K562 (cell line): ENCODE data around the gene METTL23. TPM values are rescaled to one million over a fixed set of nuclear protein-coding genes. Genes with fewer than 3 reads are reported as not detected.
A peak's percentile ranks its signal among the peaks of the same experiment; 100 is the strongest.

ENCODE experiments used
- HNRNPUL1 ChIP-seq: fragments of 200-400 bp; formaldehyde crosslinking; IDR thresholded peaks from 2 replicates; pipeline ENCODE4 v1.6.1; 2017; ENCODE audit warnings: low read length
- IFI16 ChIP-seq: fragments of 250-450 bp; sonication (Bioruptor Pico); IDR thresholded peaks from 2 replicates; pipeline ENCODE4 v2.1.2; 2022; ENCODE audit warnings: mild to moderate bottlenecking, inconsistent platforms
- KLF13 ChIP-seq: fragments of 450-650 bp; IDR thresholded peaks from 2 replicates; pipeline ENCODE4 v1.6.1; 2016; ENCODE audit warnings: missing genetic modification characterization, low read depth, mild to moderate bottlenecking, missing compliant biosample characterization, moderate library complexity, borderline replicate concordance
- NEUROD1 ChIP-seq: fragments of 150-350 bp; IDR thresholded peaks from 2 replicates; pipeline ENCODE4 v1.6.1; 2014; ENCODE audit warnings: borderline replicate concordance, low read length, low read depth; ENCODE audit not compliant: partially characterized antibody
- NRF1 ChIP-seq, 2 experiments: fragments of 450-650 bp; IDR thresholded peaks in 1 of 2; conservative IDR thresholded peaks in 1 of 2; 2 replicates each; pipeline ENCODE4 v1.6.1; 2014; ENCODE audit warnings: mild to moderate bottlenecking in 2 of 2
- PKNOX1 ChIP-seq: fragments of 450-650 bp; IDR thresholded peaks from 2 replicates; pipeline ENCODE4 v1.6.1; 2016
- SMARCA4 ChIP-seq: fragments of 450-650 bp; IDR thresholded peaks from 2 replicates; pipeline ENCODE4 v1.6.1; 2016
- THRA ChIP-seq: fragments of 450-650 bp; IDR thresholded peaks from 2 replicates; pipeline ENCODE4 v1.6.1; 2017; ENCODE audit warnings: mild to moderate bottlenecking, moderate library complexity
- ZHX1 ChIP-seq: fragments of 150-350 bp; conservative IDR thresholded peaks from 2 replicates; pipeline ENCODE4 v1.6.1; 2014; ENCODE audit warnings: low read length
- ZKSCAN1 ChIP-seq: fragments of 150-350 bp; IDR thresholded peaks from 2 replicates; pipeline ENCODE4 v1.6.1; 2016; ENCODE audit warnings: low read depth, low read length
- ZNF12 ChIP-seq: sonication (generic); formaldehyde crosslinking; IDR thresholded peaks from 2 replicates; pipeline ENCODE4 v1.4.0; 2020; ENCODE audit warnings: mild to moderate bottlenecking, missing genetic modification reagents
- ZNF133 ChIP-seq: fragments of 250-450 bp; sonication (Bioruptor Pico); IDR thresholded peaks from 2 replicates; pipeline ENCODE4 v1.4.0; 2020; ENCODE audit warnings: mild to moderate bottlenecking
- ZNF24 ChIP-seq: fragments of 450-650 bp; IDR thresholded peaks from 2 replicates; pipeline ENCODE4 v1.6.1; 2016
- ZNF407 ChIP-seq: fragments of 450-650 bp; IDR thresholded peaks from 2 replicates; pipeline ENCODE4 v1.6.1; 2016; ENCODE audit warnings: low read depth
- ZNF79 ChIP-seq: fragments of 250-450 bp; sonication (Bioruptor Pico); IDR thresholded peaks from 2 replicates; pipeline ENCODE4 v1.4.0; 2020; ENCODE audit warnings: low read depth, mild to moderate bottlenecking, moderate library complexity
- polyA plus RNA-seq, 8 experiments: library from polyadenylated mRNA; depleted of rRNA in 4 of 8; stranded (reverse) in 5 of 8; unstranded in 3 of 8; fragments of >200 nt; fragmentation: Nextera tagmentation in 2 of 8; fragmentation: Illumina TruSeq in 1 of 8; extraction: Ambion mirVana in 2 of 8; extraction: Trizol in 1 of 8; gene quantifications; 2 replicates each; pipeline versions ENCODE4 v1.2.1 to v1.2.3, GENCODE V29; 2011 to 2014; ENCODE audit warnings: inconsistent platforms in 1 of 8, missing spikeins in 1 of 8
- total RNA-seq, 7 experiments: library from RNA; depleted of rRNA in 6 of 7; stranded (reverse); fragments of >200 nt in 6 of 7; fragmentation: Illumina TruSeq in 2 of 7; extraction: Trizol in 2 of 7; gene quantifications; 2 replicates each; pipeline versions ENCODE4 v1.2.1 to v1.2.3, GENCODE V29; 2011 to 2021; ENCODE audit warnings: low replicate concordance in 1 of 7

METTL23 gene
- total and polyA plus RNA-seq, 9 of the 15 experiments (the other 6 are each of a cell fraction or from before 2014, with no cell fraction given): 29.4 to 67.3 (median 41.6) TPM

- TF ChIP-seq ZNF407 (no peak), ZNF133 (CRISPR knock-in tag) (no peak), ZKSCAN1 (no peak), THRA (no peak), ZHX1 (no peak), NRF1 (conservative IDR thresholded peaks at IDR 0.05 in 1 of 2, IDR thresholded peaks at IDR 0.05 in 1 of 2) (no peak), ZNF79 (CRISPR knock-in tag) (no peak), SMARCA4 (no peak), ZNF12 (CRISPR knock-in tag) (no peak), NEUROD1 (no peak), PKNOX1 (peak; percentile 14; the same call in 1 of the 2 replicates), HNRNPUL1 (no peak), IFI16 (CRISPR knock-in tag) (no peak), KLF13 (tag) (no peak), ZNF24 (peak; percentile 12; the same call in 1 of the 2 replicates)
- TF ChIP-seq, all 486 proteins: peak for 95
These were observed 336 bp upstream of the METTL23 start, which contains the start of gene JMJD6 (continued) for GRCh38 chr17:76726231-76726775.
